PC-9 (cell line): ENCODE results near the gene SLC26A11. TPM values are rescaled to one million over a fixed set of nuclear protein-coding genes. Genes with fewer than 3 reads are reported as not detected.

Experiments
- BruUV-seq: library from RNA; stranded (reverse); fragments of 400-500 nt; replicated peaks from 2 replicates; lab custom pipeline; 2021; lab: Mats Ljungman, UMichigan
- CTCF ChIA-PET: fragments of 300-600 bp; sonication (Branson Sonifier 250); formaldehyde crosslinking; loops from one replicate; lab custom pipeline; 2022; ENCODE audit warnings: antibody characterized with exemption; lab: Charles Lee
- POLR2A ChIA-PET: fragments of 300-600 bp; sonication (Branson Sonifier 250); formaldehyde crosslinking; loops from one replicate; lab custom pipeline; 2022; ENCODE audit warnings: antibody characterized with exemption; ENCODE audit not compliant: unreplicated experiment; lab: Charles Lee
- DNase-seq, 2 experiments: peaks; one replicate each; pipeline versions ENCODE4 v3.0.0 to v3.0.0-alpha.2; 2015 to 2022; ENCODE audit warnings: mixed read lengths in 1 of 2
- H2AFZ ChIP-seq: fragments of 200-600 bp; sonication (generic); 2 replicates; pipeline ENCODE4 v1.8.1; 2017; ENCODE audit warnings: antibody characterized with exemption
- H3F3A ChIP-seq: fragments of 200-600 bp; sonication (generic); 2 replicates; pipeline ENCODE4 v1.8.1; 2017; ENCODE audit warnings: antibody characterized with exemption, mild to moderate bottlenecking, low read depth; ENCODE audit not compliant: insufficient read depth
- H3K27ac ChIP-seq: fragments of 200-600 bp; sonication (generic); 2 replicates; pipeline ENCODE4 v1.6.1; 2016; ENCODE audit warnings: mixed run types
- H3K27me3 ChIP-seq: fragments of 200-600 bp; sonication (generic); 2 replicates; pipeline ENCODE4 v1.6.1; 2016; ENCODE audit warnings: low read depth, mixed run types; ENCODE audit not compliant: insufficient read depth
- H3K36me3 ChIP-seq: fragments of 200-600 bp; sonication (generic); 2 replicates; pipeline ENCODE4 v1.6.1; 2016; ENCODE audit warnings: low read depth, mixed run types
- H3K4me1 ChIP-seq: fragments of 200-600 bp; sonication (generic); replicated peaks from 2 replicates; pipeline ENCODE4 v1.6.1; 2016; ENCODE audit warnings: mixed run types; ENCODE audit not compliant: insufficient read depth
- H3K4me2 ChIP-seq: fragments of 200-600 bp; sonication (generic); 2 replicates; pipeline ENCODE4 v1.6.1; 2017; ENCODE audit warnings: mixed run types
- H3K4me3 ChIP-seq: fragments of 200-600 bp; sonication (generic); 2 replicates; pipeline ENCODE4 v1.6.1; 2016; ENCODE audit warnings: mixed run types
- H3K79me2 ChIP-seq: fragments of 200-600 bp; sonication (generic); 2 replicates; pipeline ENCODE4 v1.6.1; 2017; ENCODE audit warnings: low read depth, mixed run types
- H3K9me2 ChIP-seq: fragments of 200-600 bp; sonication (generic); 2 replicates; pipeline ENCODE4 v1.8.1; 2017; ENCODE audit warnings: mild to moderate bottlenecking; ENCODE audit not compliant: insufficient read depth
- H3K9me3 ChIP-seq: fragments of 200-600 bp; sonication (generic); 2 replicates; pipeline ENCODE4 v1.8.1; 2016; ENCODE audit warnings: low read depth; ENCODE audit not compliant: insufficient read depth
- H4K20me1 ChIP-seq: fragments of 200-600 bp; sonication (generic); 2 replicates; pipeline ENCODE4 v1.8.1; 2017; ENCODE audit not compliant: insufficient read depth
- EZH2 ChIP-seq: fragments of 200-600 bp; sonication (generic); IDR thresholded peaks from 2 replicates; pipeline ENCODE4 v1.8.0; 2017; ENCODE audit warnings: antibody characterized with exemption, low read depth
- intact Hi-C: fragments of 100-400 bp; cut with micrococcal nuclease; formaldehyde crosslinking; loops from one replicate; pipeline ENCODE4 v1.10.0; 2022; ENCODE audit not compliant: unreplicated experiment
- total RNA-seq: library from RNA; stranded (reverse); gene quantifications from 2 replicates; pipeline ENCODE4 v1.2.3, GENCODE V29; 2021
- TF ChIP-seq, protein P1 (sequence below): fragments of 200-600 bp; sonication (generic); conservative IDR thresholded peaks from 2 replicates; pipeline ENCODE4 v1.6.1; 2017; ENCODE audit warnings: mixed run types, antibody characterized with exemption, mild to moderate bottlenecking, moderate library complexity

SLC26A11 gene
- total RNA-seq, 1 experiment from 2014 or later: 12.4 TPM

DNA sequence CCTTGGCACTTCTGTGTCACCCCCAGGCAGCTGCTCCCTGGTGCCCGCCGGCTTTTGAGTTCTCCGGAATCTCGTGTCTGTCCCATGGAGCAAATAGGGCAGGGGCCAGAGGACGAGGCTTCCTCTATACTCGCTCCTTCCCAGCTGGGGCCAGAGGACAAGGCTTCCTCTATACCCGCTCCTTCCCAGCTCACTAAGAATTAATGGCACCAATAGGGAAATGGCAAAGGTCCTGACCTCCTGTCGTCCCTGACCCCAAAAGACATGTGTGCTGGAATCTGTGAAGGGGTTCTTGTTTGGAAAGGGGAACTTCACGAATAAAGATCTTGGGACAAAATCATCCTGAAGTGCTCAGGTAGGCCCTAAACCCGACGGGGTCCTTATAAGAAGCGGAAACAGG lies 7.7 kb upstream of the SLC26A11 start:
- Histone ChIP-seq H3K27ac (no peak overlapping the region), H2AFZ (no peak overlapping the region), H4K20me1 (no peaks in the 10 kb centered on the region; the same call in 1 of the 2 replicates), H3K9me3 (no peaks in the 10 kb centered on the region), H3K36me3 (no peaks in the 10 kb centered on the region), H3K4me1 (no peaks in the 10 kb centered on the region), H3K9me2 (no peaks in the 10 kb centered on the region), H3K4me3 (no peak overlapping the region), H3K4me2 (no peak overlapping the region), H3F3A (no peaks in the 10 kb centered on the region), H3K79me2 (no peaks in the 10 kb centered on the region), H3K27me3 (no peaks in the 10 kb centered on the region)
- intact Hi-C loops: no loop called here
- DNase-seq: no peak
- ChIA-PET POLR2A (no interaction called here), CTCF (interaction anchor here (0.5 kb wide), 1 partner anchor 111 kb away, joined by 3 read pairs; the partner anchor contains the start of gene GAA)
- TF ChIP-seq, protein P1, sequence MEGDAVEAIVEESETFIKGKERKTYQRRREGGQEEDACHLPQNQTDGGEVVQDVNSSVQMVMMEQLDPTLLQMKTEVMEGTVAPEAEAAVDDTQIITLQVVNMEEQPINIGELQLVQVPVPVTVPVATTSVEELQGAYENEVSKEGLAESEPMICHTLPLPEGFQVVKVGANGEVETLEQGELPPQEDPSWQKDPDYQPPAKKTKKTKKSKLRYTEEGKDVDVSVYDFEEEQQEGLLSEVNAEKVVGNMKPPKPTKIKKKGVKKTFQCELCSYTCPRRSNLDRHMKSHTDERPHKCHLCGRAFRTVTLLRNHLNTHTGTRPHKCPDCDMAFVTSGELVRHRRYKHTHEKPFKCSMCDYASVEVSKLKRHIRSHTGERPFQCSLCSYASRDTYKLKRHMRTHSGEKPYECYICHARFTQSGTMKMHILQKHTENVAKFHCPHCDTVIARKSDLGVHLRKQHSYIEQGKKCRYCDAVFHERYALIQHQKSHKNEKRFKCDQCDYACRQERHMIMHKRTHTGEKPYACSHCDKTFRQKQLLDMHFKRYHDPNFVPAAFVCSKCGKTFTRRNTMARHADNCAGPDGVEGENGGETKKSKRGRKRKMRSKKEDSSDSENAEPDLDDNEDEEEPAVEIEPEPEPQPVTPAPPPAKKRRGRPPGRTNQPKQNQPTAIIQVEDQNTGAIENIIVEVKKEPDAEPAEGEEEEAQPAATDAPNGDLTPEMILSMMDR: no peak
- TF ChIP-seq EZH2: no peak
- BruUV-seq: no TSS peak

DNA sequence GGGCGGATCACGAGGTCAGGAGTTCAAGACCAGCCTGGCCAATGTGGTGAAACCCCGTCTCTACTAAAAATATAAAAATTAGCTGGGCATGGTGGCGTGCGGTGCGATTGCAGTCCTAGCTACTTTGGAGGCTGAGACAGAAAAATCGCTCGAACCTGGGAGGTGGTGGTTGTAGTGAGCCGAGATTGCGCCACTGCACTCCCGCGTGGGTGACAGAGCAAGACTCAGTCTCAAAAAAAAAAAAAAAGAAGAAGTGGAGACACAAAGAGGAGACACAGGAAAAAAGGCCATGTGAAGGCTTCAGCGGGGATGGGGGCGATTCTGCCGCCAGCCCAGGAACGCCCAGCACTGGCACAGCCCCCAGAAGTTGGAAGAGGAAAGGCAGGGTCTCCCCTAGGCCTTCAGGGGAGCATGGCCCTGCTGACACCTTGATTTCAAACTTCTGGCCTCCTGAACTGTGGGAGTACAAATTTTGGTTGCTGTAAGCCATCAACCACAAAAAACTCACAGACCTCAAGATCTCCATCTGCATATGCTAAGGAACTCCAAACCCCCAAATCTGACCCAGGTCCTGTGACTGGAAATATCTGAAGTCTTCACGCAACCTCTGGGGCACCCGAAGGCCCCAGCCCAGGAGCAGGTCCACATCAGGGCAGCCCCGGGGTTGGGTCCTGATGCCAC lies 7.1 kb upstream of the SLC26A11 start:
- no TSS peak for BruUV-seq
- Histone ChIP-seq H3K36me3 (no peaks in the 10 kb centered on the region), H3K9me3 (no peaks in the 10 kb centered on the region), H3K79me2 (no peaks in the 10 kb centered on the region), H3K9me2 (no peaks in the 10 kb centered on the region), H3K27ac (no peak overlapping the region), H3K4me1 (no peaks in the 10 kb centered on the region), H4K20me1 (no peaks in the 10 kb centered on the region; the same call in 1 of the 2 replicates), H3K27me3 (no peaks in the 10 kb centered on the region), H3K4me2 (no peak overlapping the region), H2AFZ (no peak overlapping the region), H3K4me3 (no peak overlapping the region), H3F3A (no peaks in the 10 kb centered on the region)
- CTCF ChIA-PET: no interaction called here
- intact Hi-C loops: no loop called here
- POLR2A ChIA-PET: no interaction called here
- TF ChIP-seq, protein P1: no peak
- no peak for TF ChIP-seq EZH2
- no peak for DNase-seq

DNA sequence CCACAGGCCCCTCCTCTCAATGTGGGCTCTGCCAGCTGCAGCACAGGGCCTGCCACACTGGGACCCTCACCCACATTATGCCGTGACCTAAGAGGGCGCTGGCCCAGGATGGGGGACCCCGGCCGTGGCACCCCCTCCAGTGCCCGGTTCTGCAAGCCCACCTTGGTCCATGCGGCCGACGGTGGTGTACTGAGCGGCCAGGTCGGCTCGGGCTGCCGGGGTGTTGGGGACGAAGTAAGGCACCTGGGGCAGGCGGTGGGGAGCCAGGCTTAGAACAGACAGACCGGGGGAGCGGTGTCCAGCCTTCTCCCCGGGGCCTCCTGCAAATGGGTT lies 6.6 kb upstream of the SLC26A11 start:
- Histone ChIP-seq H3K4me1 (no peaks in the 10 kb centered on the region), H3K4me2 (no peak overlapping the region), H3K27ac (no peak overlapping the region), H4K20me1 (no peaks in the 10 kb centered on the region; the same call in 1 of the 2 replicates), H3K36me3 (no peaks in the 10 kb centered on the region), H3K79me2 (no peaks in the 10 kb centered on the region), H3F3A (no peaks in the 10 kb centered on the region), H3K9me2 (no peaks in the 10 kb centered on the region), H3K4me3 (no peak overlapping the region), H2AFZ (no peak overlapping the region), H3K9me3 (no peaks in the 10 kb centered on the region), H3K27me3 (no peaks in the 10 kb centered on the region)
- ChIA-PET POLR2A (no interaction called here), CTCF (no interaction called here)
- DNase-seq: no peak
- no peak for TF ChIP-seq EZH2
- TF ChIP-seq, protein P1: no peak
- intact Hi-C loops: no loop called here
- BruUV-seq: no TSS peak
